Right ventricle myocardium superior (tissue), 1 donor: Measurements from ENCODE around the gene FSCN2. TPM values are rescaled to one million over a fixed set of nuclear protein-coding genes. Genes with fewer than 3 reads are reported as not detected.

Experiments
- ATAC-seq: fragments of 200-7000 bp; cut with Tn5 transposase; one replicate; pipeline ENCODE4 v1.9.1; 2020; ENCODE audit warnings: mild to moderate bottlenecking; ENCODE audit not compliant: poor library complexity
- DNase-seq: peaks from one replicate; pipeline ENCODE4 v3.0.0-alpha.2; 2020
- intact Hi-C: fragments of 100-400 bp; cut with DNase I; formaldehyde crosslinking; loops from one replicate; pipeline ENCODE4 v1.11.2; 2022
- long read RNA-seq: library from polyadenylated mRNA; unstranded; transcript quantifications from one replicate; pipeline ENCODE4 v2.0.0, GENCODE V29; 2021
- total RNA-seq: library from RNA; stranded (reverse); fragmentation: NEBNext Ultra II Directional; extraction: Animal tissue kit (Norgen Biotek cat#: 25700); gene quantifications from one replicate; pipeline ENCODE4 v1.2.1, GENCODE V29; 2021
- donor health status: DM: no; HTN: yes; CAD: no; lungs with severe emphysema.

FSCN2 gene, protein sequence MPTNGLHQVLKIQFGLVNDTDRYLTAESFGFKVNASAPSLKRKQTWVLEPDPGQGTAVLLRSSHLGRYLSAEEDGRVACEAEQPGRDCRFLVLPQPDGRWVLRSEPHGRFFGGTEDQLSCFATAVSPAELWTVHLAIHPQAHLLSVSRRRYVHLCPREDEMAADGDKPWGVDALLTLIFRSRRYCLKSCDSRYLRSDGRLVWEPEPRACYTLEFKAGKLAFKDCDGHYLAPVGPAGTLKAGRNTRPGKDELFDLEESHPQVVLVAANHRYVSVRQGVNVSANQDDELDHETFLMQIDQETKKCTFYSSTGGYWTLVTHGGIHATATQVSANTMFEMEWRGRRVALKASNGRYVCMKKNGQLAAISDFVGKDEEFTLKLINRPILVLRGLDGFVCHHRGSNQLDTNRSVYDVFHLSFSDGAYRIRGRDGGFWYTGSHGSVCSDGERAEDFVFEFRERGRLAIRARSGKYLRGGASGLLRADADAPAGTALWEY
- total RNA-seq = 0.19 TPM
- long read RNA-seq = 0 reads

DNA sequence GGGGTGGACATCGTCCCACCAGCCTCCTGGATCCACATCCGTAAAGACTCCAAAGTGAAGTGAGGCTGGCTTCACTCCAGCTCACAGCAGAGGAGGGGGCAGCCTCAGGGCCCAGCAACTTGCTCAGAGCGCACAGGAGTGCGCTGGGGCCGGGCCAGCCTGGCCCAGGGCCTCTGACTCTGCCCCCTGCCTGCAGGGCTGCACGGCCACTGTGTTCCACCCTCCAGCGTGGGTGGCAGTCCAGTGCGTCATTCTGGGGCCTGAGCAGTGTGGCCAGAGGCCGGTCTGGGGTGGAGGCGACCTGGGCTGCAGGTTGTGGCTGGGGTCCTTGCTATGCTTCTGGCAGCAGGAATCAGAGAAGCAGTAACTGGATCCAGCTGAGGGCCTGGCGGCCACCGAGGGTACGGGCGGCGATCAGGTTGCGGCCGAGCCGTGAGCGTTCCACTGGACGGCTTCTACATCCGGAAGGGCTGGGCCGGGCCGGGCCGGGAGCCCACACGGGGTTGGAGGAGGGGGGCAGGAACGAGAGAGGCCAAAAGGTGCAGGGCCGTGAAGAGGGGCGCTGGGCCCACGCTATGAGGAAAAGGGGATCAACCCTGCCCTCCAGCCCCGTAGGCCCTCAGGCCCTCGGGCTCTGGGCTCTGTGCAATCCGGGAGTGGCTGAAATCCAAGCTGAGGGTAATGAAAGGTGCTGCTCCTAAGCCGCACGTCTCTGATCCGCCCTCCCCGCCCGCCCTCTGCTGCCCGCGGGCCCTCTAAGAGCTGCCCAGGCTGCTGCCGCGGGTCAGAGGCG lies at the start of gene FSCN2:
FSCN2 (plus strand) TSS at position 787 of the 793 bp plus-strand sequence. CDS start 155 bp downstream, outside the sequence.
- DNase-seq (no peak), ATAC-seq (no peak)
- intact Hi-C loops = no loop called here

DNA sequence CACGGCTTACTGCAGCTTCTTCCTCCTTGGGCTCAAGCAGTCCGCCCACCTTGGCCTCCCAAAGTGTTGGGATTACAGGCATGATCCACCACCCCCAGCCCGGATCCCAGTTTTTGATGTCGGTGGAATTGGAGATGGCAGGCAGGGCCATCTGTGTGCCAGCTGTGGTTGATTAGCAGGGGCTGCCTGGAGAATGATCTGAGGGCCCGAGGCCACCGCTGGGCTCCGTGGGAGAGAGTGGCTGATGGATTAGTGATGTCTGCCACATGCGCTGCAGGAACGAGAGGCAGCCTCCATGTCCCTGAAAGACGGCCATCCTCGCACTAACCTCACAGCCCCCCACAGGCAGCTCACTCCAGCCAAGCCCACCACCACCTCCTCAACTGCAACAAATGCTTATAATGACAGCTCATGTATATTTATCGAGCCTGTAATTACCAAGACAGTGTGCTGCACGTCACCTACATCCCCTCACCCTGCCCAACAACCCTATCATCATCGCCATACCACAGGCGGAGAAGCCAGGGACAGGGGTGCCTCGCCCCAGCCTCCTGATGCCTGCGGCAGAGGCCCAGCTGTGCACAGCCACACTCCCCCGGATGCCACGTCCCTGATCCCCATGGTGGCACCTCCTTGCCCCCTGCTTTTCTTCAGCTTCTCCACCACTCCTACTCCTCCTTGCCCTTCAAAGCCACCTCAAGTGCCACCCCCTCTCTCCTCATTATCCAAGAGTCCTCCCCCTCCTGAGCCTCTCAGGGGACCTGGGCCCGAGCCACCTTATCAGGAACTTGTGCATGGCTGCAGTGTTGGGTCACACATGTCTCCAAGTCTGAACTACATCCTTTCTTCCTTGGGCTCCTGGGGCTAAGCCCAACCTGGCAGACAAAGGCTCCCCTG lies 48.8 kb upstream of the FSCN2 start:
- DNase-seq (no peak), ATAC-seq (no peak)
- intact Hi-C loops = loop anchor here (5.0 kb wide), 2 partner anchors 187 to 227 kb away; no protein-coding TSS in a partner anchor

DNA sequence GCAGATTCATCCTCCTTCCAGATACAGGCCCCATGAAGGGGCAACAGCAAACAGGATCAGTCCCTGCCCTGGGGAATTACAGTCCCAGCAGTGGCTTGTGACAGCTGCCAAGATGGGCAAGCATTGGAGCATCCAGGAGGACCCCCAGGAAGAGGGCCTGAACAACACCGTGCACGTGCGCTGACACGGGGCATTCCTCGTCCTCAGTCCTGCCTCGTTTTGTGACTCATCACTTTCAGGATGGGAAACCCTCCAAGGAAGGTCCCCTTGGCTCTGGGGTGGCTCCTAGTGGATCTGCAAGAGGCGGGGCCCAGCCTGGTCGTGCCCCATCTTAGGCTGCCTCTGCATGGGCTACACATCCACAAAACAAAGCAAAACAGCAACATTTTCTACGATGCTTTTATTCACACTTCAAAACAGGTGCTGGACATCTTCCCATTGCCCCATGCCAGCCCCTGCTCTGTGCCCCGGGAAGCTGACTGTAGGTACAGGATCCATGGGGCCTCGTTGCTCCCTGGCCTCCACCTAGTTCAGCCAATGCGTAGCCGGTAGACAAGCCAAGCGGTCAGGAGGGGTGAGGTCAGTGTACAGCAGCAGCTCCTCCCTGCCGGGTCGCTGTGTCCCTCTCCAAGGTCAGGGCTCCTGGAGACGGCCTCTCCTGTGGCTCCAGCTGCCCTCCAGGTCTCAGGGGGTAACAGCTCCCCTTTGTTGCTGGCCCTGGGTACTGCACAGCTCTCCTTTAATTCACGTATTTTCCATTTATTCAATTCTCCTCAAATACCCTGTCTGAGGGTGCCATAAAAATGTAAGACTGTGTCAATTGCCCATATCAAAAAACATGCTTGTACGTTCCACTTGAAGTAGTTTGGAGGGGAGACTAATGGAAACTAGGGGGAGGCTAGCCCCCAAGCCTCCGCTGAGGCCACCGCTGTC lies 47.8 kb upstream of the FSCN2 start:
- DNase-seq (peak; percentile 70), ATAC-seq (no peak)
- intact Hi-C loops = loop anchor here (5.0 kb wide), 2 partner anchors 188 to 228 kb away; no protein-coding TSS in a partner anchor

DNA sequence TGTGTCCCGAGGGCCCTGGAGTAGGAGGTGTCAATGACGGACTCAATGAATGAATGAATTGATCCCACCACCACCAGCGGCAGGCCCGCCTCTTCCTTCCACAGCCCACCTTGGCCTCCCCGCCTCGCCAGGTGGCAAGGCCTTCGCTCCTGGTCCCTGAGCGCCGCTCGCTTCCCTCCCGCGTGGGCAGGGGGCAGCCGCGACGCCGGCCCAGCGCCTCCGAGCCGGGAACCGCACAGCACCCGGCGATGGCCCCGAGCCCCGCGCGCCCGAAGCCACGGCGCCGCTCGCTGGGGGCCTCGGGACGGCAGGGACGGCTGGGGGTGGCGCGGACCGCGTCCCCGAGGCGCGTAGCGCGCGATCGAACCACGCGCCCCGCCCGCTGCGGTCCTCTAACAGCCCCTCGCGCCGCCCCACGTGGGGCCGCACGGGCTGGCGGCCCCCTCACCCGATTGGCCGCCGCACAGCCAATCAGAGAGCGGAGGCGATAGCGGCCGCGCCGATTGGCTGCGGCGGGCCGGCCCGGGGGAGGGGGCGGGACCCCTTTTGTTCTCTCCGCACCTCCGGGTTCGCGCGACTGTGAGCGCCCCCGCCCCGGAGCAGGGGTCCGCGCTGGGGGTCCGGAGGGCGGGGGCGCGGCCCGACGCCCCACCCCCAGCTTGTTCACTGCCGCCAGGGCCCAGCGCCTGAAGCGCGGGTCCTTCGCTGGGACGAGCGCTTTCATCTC lies 46.9 kb upstream of the FSCN2 start:
- intact Hi-C loops = loop anchor here (5.0 kb wide), 2 partner anchors 189 to 229 kb away; no protein-coding TSS in a partner anchor
- peak; percentile 78 for ATAC-seq
- DNase-seq = peak; percentile 86

DNA sequence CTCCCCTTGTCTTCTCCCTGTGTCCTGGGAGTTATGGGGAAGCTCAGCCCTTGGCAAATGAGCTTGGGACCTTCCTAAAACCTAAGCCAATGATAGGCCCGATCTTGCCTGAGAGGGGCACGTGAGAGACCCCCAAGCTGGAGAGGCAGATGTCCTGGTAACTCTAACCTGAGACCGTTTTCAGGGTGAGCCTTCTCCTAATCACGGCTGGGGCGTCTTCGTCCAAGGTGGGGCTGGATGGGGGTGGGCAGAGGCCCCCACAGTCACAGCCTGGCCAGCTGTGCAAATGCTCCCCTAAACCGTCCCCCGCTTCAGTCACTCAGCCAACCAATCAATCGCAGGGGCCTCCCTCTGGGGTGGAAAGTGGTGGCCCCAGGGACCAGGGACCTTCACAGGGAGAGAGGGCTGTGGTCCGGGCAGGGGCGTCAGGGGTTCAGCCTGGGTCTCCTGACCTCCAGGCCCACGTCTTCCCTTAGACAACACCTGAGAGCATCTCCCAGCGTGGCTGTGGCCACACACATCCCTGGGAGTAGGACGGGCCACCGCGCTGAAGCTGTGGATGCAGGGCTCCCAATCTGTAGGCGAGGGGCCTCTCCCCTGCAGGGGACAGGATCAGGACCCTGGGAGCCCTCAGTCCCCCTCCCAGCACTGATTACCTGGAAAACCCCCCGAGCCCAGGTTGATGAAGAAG lies 46.2 kb upstream of the FSCN2 start:
- DNase-seq (no peak), ATAC-seq (no peak)
- intact Hi-C loops = loop anchor here (5.0 kb wide), 2 partner anchors 190 to 230 kb away; no protein-coding TSS in a partner anchor

DNA sequence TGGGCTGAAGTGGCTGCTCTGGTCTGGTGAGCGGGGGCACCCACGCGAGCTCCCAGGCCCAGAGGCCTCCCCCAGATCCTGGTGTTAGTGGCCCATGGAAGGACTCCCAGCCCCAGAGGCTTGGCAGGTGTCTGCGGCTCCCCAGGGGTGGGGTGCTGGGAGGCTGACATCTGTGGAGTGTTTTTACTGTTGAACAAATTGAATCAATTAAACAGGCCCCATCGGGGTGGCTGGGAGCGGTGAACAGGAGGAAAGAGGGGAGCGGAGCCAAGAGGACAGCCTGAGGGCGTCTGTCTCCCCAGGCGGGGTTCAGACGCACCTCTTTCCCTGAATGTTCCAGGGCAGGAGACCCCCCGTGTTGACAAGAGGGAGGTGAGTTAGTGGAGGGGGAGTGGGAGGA lies 45.5 kb upstream of the FSCN2 start:
- DNase-seq = no peak
- intact Hi-C loops = loop anchor here (5.0 kb wide), 2 partner anchors 190 to 230 kb away; no protein-coding TSS in a partner anchor
- ATAC-seq = no peak

DNA sequence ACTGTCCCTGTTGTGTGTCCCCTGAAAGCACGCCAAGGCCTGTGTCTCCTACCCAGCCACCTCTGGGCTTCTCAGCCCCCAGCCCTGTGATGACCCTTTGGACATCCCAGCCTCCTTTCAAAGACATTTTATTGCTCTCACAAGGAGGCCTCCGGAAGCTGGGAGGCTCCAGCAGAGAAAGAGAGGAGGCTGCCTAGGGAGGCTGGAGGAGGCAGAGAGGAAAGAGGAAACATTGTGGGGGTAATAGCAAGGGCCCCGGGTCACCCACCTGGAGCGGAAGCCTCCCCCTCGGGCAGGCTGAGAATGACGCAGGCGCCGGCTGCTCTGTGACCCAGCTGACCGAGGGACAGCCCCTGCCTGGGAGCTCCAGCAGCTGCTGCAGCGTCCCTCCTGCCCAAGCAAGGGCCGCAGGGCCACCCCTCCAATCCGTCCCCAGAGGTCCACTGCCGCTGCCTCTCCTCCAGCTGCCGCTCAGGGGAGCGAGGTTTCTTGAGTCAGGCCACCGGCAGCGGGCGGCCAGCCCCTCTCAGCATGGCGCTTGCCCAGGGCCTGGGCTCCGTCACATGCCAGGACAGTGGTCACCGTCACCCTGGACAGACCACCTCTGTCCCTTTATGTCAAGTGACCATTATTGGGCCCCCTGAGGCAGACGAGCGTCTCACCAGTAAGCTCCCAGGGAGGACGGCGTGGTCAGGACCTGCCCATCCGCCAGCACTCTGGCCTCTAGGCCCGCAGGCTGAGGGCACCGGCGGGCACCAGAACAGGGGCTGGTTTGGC lies 44.9 kb upstream of the FSCN2 start:
- peak; percentile 5 for ATAC-seq
- intact Hi-C loops = loop anchor here (5.0 kb wide), 2 partner anchors 191 to 231 kb away; no protein-coding TSS in a partner anchor
- DNase-seq = peak; percentile 64

DNA sequence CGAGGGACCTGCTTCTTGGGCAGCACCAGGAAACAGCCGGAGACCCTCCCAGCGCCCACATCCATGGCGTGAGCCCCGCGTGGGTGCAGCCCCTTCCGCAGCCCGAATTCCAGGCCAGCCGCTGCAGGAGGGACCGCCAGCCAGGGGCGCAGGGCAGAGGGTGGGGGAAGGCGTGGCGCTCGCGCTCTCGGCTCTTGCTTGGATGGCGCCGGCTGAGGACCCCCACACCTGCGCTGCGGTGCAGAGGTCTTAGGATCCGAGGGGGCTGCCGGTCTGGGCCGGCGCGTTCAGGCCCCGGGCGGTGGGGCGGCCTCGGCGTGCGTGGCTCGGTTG lies 44.3 kb upstream of the FSCN2 start:
- ATAC-seq (peak; percentile 1), DNase-seq (no peak)
- intact Hi-C loops = loop anchor here (2.0 to 5.0 kb wide), 3 partner anchors 85 to 232 kb away; no protein-coding TSS in a partner anchor

DNA sequence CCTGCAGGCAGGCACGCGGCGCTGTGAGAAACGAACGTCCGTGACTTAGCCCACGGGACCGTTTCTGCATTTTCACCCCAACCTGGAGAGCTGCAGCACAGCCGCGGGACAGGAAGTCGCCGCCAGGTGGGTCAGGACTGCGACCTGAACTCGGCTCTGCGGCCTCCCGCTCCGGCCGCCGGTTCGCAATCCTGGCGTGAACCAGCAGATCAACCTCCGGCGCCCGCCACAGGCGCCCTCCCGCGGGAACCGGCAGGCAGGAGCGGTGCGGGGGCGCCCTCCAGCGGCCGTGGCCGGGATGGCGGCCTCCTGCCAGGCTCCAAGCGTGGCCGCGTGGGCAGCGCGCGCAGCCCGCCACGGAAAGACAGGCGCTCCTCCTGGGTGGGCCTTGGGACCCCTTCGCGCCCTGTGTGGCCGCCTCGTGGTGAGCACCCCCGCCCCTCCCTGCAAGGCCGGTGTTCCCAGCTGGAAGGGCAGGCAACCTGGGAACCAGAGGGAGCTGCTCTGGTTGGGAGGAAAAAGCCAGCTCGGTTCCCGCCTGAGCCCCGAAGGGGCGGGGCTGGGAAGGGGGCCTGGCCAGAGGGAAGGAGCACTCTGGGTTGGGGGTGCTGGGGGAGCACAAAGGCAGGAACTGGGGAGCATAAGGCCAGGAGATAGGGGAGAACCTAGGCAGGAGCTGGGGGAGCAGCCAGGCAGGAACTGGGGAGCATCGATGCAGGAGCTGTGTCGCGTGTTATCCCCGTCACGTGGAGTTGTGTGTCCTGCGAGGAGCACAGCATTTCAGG lies 43.8 kb upstream of the FSCN2 start:
- ATAC-seq (peak; percentile 74), DNase-seq (peak; percentile 93)
- intact Hi-C loops = loop anchor here (2.0 to 5.0 kb wide), 3 partner anchors 86 to 232 kb away; no protein-coding TSS in a partner anchor

DNA sequence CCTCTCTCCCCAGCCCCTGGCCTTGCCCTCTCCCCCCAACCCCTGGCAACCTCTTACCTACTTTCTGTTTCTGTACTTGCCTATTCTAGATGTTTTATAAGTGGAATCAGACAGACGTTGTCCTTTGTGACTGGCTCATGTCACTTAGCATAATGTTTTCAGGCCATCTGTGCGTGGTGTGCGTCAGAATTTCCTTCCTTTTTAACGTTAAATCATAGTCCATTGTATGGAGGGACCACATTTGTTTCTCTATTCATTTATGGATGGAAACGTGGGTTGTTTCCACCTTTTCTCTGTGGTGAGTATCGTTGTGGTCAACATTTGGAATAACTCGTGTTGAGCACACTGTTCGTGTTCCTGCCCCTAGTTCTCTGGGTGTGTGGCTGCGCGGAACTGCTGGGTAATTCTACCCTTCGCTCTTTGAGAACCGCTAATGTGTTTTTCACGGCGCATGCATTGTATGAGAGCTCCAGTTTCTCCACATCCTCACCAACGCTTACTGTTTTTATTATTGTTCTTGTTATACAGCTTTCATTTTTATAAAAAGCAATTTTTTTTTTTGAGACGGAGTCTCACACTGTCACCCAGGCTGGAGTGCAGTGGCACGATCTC lies 41.9 kb upstream of the FSCN2 start:
- intact Hi-C loops = no loop called here
- ATAC-seq = no peak
- no peak for DNase-seq

DNA sequence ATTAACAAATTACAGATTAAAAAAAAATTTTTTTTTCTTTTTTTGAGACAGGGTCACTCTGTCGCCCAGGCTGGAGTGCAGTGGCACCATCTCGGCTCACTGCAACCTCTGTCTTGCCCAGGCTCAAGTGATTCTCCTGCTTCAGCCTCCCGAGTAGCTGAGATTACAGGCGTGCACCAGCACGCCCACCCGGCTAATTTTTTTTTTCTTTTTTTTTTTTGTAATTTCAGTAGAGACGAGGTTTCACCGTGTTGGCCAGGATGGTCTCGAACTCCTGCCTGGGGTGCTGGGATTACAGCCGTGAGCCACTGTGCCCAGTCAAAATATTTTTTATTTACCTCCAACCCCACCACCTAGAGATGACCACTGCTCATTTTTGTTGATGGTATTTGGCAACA lies 41.1 kb upstream of the FSCN2 start:
- intact Hi-C loops = no loop called here
- no peak for DNase-seq

DNA sequence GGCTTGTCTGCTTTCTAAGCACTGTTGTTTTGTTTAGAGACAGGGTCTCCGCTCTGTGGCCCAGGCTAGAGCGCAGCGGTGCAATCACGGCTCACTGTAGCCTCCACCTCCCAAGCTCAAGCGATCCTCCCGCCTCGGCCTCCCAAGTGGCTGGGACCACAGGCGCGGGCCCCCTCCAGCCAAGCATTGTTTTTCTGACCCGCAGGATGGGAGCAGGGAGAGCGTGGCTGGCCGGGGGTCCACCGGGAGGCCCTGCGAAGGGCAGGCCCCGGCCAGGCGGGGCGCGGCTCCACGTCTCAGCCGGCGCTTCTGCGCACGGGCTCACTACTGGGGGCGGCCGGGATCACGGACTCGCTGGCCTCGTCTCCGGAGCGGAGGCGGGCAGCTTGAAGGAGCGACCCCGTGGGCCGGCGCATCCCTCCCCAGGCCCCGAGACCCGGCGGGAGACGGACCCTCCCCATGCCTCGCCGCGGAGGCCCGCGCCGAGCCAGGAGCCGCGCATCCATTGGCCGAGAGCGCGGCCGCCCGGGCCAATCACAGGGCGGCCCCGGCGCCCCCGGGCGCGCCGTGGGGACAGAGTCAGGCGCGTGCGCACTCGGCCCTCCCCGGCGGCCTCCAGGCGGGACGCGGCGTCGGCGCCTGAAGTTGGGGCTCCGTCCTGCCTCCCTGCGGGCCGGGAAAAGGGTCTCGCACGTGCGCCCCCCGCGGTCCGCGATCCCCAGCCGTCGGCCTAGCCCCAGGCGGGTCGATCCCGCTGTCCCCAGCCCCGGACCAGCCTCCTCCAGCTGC lies 40.5 kb upstream of the FSCN2 start:
- ATAC-seq (peak; percentile 92), DNase-seq (peak; percentile 89)
- intact Hi-C loops = no loop called here

More for the DNA sequence above, 41.1 kb upstream of the FSCN2 start:
- ATAC-seq = no peak

DNA sequence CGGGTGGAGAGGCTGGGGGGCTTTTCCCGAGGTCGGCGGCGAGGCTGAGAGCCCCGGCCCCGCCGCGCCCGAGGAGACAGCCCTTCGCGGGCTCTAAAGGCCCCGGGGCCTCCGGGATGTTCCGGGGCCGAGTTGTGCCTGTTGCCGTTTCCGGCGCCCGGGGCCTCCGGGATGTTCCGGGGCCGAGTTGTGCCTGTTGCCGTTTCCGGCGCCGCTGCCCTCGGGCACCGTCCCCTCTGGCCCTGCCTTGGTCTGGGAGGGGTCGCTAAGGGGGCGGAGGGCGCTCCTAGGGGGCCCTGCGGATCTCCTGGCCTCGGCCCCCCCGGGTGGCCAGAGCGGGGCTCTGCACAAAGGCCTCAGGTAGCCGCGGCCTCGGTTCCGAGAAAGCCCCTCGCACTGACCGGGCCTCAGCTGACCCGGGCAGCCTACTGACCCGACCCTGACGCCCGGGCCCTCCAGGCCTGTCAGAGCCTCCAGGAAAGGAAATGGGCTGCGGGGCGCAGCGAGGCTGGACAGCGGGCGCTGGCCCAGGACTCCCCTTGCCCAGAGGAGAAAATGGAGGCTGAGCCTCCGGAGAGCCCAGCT lies 39.8 kb upstream of the FSCN2 start:
- intact Hi-C loops = no loop called here
- ATAC-seq = peak; percentile 14

More for the DNA sequence above, 39.8 kb upstream of the FSCN2 start:
- no peak for DNase-seq
